Right forelimb (tissue), 1 donor: Measurements from ENCODE around the gene CSK.

Experiments used
- DNase-seq: peaks from one replicate; pipeline ENCODE4 v3.0.0-alpha.2; 2018

Gene CSK

DNA sequence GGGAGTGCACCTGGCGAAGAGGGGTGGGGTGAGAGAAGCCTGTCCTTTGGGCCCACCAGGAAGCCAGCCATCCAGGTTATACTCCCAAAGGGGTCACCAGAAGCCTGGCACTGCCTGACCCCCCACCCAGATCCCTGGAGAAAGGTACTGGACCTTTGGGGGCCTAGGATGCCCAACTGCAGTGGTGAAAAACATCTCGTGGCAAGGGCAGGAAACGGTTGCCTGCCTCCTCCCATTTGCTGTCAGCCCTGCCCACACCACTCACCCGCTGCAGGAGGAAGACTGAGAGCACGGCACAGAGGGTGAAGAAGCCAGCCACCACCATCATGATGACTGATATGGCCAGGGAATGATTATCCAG is 63.3 kb downstream of the CSK start:
- no peak for DNase-seq

DNA sequence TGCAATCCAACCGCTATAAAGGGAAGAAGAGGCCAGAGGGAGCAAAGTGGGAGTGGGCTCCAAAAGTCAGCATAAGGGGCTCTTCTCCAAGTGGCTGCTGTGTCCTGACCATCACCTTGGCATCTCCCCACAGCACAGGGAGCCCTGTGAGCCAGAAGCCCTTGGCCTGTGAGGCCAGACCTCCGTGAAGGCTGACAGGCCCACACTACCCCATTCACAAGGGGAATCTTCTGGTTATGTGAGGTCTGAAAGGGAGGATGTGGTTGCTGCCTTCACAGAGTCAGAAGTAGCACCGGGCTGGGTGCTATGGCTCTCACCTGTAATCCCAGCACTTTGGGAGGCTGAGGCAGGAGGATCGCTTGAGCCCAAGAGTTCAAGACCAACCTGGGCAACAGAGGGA is 63.7 kb downstream of the CSK start:
- DNase-seq, result no peak

DNA sequence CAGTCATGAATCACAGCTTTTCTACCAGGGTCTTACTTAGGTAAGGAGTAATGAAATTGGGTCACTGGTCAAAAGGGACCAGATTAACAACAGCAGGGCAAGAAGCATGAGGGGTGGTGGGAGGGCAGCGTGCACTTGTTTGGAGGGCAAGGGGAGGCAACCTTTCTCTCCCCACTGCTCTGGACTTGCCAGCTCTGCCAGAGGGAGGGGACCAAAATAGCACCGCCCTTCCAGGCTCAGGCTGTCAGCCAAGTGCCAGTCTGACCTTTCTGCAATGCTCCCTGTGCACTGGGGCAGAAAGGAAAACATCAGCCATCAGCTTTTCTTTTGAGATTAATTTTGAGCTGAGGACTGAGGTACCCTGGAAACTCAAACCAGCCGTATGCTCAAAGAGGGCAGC is 65.6 kb downstream of the CSK start:
- DNase-seq, result no peak

DNA sequence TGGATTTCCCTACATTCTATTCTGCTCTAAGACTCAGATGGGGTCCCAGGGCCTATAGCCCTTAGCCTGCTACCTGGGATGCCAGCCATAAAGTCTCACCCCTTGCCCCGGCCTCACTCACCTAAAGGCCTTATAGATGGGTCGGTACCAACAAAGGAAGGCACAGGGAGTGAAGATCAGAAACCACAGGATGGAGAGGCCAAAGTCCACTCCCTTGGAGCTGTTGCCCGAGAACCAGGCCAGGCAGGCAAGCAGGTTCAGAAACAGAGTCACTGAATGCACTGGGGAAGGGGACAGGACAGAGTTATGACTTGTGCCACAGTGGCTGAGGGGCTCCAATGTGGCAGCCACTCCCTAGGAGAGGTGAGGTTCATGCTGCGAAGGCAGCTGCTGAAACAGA is 68.5 kb downstream of the CSK start:
- no peak for DNase-seq

- DNase-seq, result no peak
These were observed 70.1 kb downstream of the CSK start for GRCh38 chr15:74851960-74852359.
